CD1c-positive myeloid dendritic cell (primary cell): Measurements from ENCODE around the gene MAP2K6.
"Not testable (repeated sequence)": the region's sequence is repeated elsewhere in the genome, so short reads cannot be mapped to it uniquely, and the experiment has no call there.

Source experiments
- DNase-seq: peaks from one replicate; pipeline ENCODE4 v3.0.0-alpha.2; 2016; ENCODE audit errors: extremely low spot score

The MAP2K6 gene

DNA sequence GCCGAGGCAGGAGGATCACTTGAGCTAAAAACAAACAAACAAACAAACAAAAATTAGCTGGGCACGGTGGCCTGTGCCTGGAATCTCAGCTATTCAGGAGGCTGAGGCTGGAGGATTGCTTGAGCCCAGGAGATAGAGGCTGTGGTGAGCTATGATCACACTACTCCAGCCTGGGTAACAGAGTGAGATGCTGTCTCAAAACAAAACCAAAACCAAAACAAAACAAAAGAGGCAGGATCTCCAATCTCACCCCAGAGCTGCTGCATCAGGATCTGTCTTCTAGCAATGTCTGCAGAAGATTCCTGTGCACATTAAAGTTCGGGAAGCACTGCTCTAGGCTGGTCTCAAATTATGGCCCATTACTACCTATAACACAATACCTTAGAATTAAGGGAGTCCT, 43.1 kb downstream of the MAP2K6 start:
- no peak for DNase-seq

DNA sequence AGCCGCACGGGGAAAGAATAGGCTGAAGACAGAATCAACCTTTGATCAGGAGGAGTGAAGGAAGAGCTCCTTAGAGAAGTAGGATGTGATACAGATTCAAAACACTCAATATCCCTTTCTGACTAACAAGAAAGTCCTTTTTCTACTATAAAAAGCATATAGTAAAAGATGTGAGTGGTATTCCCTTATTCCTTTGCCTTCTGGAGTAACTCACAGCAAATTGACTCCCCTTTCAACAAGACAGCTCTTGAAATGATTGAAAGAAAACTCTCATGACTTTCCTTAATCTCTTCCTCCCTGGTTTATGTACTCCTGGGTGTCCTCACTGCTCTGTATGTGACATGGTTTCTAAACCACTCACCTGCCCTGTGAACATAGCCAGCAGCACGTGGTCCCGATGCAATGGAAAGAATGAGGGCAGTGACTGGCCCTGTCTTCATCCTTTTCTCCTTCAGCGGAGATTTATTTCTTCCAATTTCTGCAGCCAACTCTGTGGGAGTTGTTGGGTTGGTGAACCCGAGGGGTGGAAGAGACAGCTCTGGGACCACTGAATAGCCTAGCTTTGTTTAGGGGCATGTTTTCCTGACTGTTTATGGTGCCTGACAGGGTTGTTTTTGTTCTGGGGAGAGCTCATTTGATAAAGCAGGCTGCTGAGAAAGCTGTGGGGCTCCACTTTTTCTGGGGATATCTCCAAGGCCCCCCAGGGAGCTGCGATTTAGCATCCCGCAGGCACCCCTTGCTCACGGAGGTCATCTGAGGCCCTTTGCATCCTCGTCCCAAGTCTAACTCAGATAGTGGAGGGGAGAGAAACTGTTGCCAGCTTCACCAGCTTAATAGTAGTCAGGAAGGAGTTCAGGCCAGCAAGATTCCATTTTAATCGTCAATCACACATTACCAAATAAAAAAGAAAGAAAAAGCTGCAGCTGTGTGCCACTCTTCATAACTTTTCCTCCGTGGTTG, 46.7 kb downstream of the MAP2K6 start:
- no peak for DNase-seq

DNA sequence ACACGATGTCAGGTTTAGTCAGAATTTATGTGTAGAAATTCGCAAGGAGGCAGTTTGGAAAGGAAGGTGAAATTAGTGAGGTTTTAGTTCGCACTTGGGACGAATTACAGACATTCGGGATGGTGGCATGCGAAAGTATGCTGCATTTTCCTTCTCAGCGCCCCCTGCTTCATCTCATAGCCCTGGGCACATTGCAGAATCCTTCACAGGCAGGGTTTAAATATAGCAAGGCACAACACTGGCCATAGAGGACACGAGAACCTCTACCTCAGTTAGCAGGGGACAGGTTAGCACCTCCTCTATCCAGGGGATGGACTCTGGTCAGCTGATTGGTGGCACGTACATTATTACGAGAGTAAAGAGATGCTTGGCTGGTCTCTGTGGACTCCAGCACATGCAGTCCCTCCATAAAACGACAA, 47.5 kb downstream of the MAP2K6 start:
- no peak for DNase-seq

DNA sequence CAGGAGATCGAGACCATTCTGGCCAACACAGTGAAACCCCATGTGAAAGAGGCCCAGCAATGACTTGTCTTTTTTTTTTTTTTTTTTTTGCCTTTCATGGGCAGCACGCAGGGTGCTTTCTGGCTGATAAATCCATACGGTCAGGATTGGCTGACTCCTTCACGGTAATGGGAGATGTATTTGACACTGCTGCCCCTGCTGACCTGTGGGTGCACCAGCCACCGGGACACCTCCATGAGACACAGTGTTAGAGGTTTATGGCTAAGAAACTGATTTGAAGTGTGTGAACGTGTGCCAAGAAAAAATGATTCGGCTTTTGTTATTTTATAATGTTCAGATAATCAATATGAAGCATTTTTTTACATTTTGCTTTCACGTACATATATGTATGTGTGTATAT, 48.4 kb downstream of the MAP2K6 start:
- DNase-seq: no peak

DNA sequence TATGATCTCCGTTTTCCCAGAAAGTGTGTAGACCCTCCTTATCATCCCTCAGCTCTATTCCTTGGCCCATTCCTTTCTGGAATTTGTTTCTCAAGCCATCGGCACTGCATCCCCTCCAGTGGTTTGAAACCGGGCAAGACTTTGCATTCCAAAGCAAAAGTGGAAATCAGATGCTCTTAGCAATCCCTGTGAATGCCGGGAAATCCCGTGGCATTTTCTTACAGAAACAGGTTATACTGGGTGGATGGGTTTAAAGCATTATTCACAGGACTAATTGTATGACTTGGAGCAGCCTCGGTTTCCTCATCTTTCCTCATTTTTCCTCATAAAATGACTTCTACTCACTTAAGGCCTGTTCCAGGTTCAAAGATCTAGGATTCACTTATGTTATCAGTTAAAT, 52.0 kb downstream of the MAP2K6 start:
- no peak for DNase-seq

DNA sequence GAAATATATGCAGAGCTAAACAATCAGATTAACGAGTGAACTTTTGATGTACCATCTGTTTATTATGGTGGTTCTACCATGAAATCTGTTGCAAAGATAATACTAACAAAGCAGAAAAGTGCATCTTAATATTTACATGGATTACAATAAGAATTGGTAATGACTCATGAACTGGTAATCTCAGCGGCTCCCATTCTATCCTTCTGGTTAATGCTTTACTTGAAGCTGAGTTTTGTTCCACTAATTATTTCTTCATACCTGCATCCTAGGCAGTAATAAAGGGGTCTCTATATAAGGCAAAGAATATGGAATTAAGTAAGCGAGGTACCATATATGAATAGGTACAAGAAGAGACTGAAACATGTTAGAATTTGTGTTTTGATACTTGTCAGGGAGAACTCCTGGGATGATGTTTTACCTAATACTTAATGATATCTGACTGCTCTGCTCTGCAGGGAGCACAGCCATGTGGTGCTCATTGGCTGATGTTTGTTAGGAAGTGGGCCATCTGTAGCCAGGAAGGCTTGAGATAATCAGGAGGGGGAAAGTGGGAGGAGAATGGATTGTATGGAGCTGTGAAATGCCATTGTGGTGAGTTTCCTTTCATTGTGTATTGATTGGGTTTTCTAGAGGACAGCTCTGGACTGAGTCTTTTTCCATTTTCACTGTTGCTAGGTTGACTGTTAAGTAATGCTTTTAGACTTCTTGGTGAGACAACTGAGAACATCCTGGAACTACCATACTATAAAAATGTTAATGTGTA, 52.6 kb downstream of the MAP2K6 start:
- DNase-seq: no peak

DNA sequence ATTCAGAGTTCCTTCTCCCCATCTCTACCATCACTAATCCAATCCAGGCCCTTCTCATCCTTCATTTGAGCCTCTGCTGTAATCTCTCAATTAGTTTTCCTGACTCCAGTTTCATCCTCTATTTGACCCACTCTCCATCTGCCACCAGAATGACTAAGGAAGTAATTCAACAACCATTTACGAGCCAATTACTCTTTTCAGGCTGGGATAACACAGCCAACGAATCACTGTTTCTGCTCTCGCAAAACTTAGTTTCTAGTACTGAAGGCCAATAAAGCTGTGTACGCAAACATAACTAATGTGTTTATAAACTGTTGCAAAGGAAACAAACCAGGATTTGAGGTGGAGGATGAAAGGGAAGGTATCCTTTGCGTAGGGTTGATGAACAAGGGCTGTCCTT, 53.7 kb downstream of the MAP2K6 start:
- DNase-seq: no peak

DNA sequence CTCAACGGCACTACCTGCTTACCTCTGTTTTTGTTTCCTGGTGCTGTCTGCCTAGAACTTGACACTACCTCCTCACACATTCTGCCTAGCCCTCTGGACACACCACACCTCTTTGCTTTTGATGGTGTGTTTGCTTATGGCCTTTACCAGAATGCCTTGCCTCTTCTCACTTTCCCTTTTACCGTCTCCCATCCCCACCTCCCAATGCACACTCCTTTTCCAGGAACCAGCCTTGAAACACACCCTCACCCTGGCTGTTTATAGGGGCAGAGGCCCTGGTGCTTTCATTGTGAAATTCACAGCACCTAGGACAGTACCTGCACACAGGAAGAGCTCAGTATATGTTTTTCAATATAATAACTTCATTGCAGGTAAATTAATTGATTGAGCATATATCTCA, 56.2 kb downstream of the MAP2K6 start:
- DNase-seq: no peak

DNA sequence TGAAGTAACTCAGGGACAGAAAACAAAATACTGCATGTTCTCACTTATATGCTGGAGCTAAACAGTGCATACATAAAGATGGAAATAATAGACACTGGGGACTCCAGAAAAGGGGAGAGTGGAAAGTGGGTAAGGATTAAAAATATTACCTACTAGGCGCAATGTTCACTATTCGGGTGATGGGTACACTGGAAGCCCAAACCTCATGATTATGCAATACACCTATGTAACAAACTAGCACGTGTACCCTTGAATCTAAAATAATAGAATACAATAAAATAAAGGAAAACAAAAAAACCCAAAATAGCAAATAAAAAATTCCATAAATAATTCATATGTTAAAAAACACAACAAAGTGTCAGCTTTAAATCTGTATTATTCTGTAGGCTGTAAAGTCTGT, 56.9 kb downstream of the MAP2K6 start:
- no peak for DNase-seq

DNA sequence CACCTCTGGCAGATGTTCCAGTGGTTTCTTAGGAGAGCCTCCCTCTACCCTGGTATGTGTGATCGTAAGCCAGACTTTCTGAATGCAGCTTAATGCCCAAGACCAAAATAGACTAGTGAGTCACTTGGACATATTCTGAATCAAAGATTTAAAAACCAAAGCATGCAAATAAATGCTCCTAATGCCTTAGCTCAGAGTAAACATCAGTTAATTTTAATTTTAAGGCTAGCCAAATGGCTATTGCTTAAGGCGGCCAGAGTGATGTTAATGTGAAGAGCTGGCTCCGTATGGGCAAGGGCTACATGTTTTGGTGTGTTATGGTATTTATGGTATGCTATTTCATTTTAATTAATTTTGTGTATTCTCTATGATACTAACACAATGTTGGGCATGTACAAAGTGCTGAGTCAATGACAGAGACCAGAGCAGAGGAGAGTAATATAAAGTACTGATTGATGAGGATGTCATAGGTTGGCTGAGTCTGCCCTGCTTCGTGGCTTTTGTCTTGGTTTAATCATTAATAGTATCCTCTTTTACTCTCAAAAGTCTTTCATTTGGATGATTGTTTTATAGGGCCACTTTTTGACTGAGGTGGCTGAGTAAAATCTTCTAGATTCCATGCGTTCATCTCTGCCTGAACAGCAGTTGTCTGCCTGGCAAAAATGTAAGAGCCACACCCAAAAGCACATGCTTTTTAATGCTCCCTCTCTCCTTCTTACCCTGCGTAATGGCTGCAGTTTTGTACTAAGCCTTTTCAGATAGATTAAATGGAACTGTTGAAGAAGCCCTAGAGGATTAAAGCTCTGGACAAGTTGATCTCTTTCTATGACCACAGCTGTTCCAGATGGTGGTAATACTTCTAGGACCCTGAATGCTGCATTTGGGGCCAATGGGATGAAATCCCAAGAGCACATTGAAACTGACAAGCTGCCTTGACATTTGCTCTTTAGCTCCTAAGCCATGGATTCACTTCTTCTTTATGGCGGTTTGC, 59.6 kb downstream of the MAP2K6 start:
- DNase-seq: no peak

DNA sequence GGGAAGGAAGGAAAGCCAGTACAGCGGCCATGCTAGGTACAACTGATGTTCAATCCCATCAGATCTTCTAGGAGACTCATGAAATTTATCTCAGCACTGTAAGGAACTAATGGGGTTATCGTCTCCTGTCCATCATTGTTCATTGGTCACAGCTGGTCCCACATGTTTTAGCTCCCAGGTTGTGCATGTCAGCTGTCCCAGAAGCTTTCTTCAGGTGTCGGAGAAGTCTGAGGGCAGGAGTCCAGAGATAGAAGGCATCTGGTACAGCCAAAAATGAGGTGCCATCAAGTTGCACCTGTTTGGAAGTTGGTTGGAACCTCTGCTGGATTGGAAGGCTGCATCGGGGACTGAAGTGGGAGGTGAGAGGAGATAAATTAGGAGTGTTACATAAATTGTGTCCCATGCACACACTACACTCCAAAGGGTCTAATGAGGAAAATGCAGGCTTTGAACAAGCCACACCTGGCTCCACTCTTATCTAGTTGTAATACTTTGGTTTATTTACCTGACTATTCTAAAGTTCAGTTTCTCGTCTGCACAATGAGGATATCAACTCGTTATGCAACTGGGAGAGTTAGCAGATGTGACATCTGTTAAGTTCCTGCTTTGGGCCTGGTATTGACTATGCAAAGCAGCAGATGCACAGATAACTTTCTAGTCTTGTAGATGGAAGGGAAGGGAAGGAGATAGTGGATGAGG, 62.9 kb downstream of the MAP2K6 start:
- no peak for DNase-seq

DNA sequence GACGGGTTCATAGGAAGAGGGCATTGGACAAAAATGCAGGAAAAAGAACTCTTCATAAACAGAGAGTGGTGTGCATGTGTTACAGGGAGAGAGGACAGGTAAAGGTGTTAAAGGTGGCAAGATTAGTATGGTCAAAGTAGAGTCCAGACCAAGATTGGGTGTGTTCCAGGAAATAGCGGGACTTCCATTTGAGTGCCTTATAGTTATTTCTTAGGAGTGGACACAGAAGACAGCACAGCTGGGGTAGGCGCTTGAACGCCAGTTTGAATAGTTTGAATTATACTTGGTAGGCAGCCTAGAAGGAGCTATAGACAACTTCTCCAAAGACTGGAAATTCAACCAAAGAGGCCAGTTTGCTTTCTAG, 63.4 kb downstream of the MAP2K6 start:
- no peak for DNase-seq

DNA sequence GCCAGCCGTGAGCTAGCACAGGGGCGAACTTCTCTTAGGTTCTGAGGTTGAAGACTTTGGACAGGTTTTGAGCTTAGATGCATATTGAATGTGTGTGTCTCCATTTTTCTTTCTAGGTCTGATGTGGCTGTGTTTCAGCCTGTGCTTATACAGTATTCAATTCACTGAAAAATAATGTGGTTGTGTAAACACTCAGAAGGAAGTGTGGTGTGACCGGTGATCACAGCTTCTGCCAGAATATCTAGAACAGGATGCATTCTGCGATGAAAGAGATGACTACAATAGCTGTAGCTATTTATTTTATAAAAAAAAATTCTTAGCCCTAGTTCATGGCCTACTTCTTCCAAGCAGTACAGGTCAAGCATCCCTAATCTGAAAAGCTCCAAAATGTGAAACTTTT, 64.4 kb downstream of the MAP2K6 start:
- DNase-seq: no peak

DNA sequence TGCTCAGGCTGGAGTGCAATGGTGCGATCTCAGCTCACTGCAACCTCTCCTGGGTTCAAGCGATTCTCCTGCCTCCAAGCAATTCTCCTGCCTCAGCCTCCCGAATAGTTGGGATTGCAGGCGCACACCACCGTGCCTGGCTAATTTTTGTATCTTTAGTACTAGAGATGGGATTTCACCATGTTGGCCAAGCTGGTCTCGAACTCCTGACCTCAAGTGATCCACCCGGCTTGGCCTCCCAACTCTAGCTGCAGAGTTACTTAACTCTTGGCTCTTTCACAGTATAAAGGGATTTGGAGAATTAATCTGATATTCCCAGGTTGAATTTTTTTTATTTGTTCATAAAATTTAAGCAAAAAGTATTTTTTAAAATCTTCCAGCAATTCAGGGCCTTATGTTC, 65.3 kb downstream of the MAP2K6 start:
- DNase-seq: not testable (repeated sequence)

DNA sequence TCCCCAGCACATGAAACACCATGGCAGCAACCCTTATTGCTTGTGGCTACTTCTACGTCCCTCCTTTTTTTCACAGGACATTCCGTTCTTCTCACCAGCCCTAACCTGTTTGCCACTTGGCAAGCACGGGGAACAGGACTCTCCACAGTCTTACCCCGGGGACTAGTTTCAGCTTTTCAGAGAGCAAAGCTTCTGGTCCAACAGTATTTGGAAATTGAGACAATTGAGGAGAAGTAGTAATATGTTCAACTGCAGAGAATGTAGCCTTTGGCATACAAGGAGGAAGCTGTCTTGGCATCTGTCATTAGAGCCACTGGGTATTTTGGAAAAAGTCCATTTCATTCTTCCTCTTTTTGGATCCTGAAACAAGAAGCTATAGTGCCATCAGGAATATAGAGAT, 65.7 kb downstream of the MAP2K6 start:
- DNase-seq: peak; percentile 48

DNA sequence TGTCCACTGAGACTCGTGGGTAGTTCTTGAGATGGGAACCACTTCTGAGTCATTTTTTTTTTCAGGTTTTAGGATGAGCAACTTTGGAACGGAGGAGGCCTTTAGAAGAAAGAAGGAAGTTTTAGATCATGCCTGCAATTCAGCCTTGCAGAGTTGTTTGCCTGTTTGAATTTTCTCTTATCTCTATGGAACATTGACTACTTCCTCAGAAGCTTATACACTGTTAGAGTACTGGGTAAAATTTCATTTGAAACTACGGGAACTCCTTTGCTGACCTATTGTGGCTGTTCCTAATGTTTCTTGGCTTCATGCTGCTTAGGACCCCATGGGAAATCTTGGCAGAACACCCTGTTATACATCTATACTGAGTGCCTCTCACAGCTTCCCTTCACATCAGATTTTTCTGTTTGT, 70.8 kb downstream of the MAP2K6 start:
- peak; percentile 60 for DNase-seq

DNA sequence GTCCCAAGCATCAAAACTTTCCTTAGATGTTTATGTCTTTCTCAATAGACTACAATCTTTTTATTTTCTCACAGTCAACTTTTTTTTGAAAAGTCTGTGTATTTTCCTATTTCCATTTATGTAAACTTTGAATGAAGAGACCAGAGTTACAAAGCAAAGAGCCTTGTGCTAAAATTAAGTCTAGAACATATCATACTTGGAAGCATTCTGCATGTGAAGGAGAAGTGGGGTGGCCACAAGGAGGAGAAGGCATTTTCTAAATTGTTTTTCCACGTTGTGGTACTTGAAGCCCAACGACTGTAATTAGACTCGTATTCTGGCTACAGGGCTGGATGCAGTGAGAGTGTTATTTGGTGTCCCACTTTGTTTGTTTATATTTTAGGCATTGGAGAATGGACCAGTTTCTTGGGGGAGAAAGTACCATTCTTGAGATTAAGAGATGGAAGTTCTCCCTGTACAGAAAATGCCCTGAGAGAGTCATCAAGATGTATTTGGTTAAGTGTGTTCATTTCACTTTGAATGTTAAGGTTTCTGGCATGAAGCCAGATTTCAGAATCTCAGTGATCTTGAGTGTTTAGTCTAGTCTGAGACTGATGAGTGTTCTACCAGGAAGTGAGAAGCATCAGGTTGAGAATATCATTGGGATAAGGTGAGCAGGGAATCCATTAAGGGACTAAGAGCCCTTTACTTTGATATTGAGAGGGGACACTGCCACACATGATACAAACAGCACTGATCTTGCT, 71.6 kb downstream of the MAP2K6 start:
- DNase-seq: no peak

DNA sequence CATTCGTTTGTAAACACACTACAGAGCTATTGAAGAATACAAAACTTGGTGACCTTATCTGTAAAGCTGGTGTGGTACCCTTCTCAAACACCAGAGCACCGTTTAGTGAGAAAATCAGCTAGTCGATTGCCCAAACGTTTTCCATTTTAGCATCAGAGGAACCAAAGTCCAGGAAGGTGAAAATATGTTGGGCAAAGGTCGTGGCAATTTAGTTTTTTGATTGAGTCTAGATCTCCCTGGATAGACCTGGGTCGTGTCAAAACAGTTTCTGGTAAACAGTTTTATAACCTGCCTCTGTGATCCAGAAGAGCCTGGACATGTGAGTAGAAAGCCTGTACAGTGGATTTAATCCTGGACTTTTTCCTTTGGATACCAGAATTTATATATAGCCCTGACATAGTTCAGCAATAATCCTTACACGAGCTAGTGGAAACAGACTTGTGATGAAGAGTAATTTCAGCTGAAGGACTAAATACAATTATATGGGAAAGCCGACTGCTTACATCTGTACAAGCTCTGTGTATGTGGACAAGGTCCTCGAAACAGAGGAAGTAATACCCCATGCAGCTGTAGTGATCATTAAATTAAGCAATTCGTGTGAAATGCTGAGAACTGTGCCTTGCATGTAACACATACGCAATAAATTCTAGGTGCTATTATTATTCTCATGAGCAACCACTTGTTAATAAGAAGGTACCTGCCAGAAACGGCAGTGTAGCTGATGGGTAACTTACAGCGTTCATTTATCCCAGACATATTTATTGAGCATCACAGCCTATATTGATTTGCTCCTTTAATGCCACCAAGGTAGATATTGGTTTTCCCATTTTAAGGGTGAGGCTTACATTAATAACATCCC, 72.5 kb downstream of the MAP2K6 start:
- no peak for DNase-seq

DNA sequence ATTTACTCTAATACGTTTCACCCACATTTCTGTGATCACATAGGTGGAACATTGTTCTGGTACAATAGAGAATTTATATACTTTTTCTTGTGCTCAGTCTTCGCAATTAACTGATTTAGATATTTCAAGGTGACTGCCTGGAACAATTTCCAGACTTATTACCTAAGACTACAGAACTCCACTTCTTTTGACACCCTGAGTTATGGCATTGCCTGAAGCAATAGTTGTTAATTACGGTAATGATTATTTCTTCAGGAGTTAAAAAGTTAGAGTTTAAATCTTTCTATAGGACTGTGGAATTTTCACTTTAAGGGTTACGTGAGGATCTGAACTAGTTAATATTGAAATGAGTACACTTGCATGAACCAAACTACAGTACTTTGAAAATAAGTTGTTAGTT, 74.8 kb downstream of the MAP2K6 start:
- no peak for DNase-seq
